ENCODE results near the gene ATRN. TPM values are rescaled to one million over a fixed set of nuclear protein-coding genes. Genes with fewer than 3 reads are reported as not detected.

Gene ATRN
- total RNA-seq, 1 donor from 2014 or later, result 21.4 TPM

DNA sequence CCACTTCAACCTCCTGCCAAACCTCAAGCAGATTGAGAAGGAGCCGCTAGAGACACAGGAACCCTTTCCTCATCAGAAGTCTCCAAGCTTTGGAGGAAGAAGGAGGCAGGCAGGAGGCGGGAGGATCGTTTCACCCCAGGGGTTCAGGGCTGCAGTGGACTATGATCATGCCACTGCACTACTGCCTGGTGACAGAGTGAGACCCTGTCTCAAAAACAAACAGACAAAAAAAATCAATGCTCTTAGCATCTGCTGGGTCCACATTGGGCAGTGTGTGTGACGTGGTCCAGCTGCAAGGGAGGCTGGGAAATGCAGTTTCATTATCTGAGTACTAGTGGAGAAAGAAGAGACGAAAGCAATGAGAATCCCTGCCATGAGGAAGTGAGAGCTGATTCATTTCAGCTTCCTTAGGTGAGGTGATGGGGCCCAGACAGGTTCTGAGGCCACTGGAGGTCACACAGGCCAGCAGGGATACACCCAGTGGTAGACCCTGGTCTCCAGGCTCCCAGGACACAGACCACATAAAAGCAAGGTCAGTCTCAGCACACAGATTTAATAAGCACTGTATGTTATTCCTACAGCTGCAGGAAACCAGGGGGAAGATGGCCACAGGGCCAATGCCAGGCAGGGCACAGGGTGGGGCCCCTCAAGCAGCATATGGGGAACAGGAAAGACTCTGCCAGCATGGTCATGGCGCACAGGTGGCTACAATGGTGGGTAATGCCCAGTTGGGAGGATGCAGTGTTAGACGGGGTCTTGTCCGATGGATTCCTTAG lies 188.1 kb downstream of the ATRN start:
- no peaks in the 10 kb centered on the region for H3K36me3 ChIP-seq (ENCODE audit: control insufficient read depth in 3 of 3, insufficient read depth in 3 of 3, low read length in 3 of 3)
- H3K9me3 ChIP-seq (ENCODE audit: control insufficient read depth in 3 of 3, low read length in 3 of 3), result peaks cover 0 to 5% (median 0%) of the 10 kb centered on the region in 3 donors
- H3K4me1 ChIP-seq (ENCODE audit: control insufficient read depth in 3 of 3, insufficient read depth in 3 of 3, low read length in 3 of 3), result no peaks in the 10 kb centered on the region
- no peak overlapping the region for H3K27ac ChIP-seq (ENCODE audit: low read depth, low read length)
- peaks cover 42 to 49% (median 45%) of the 10 kb centered on the region in 3 donors for H3K27me3 ChIP-seq (ENCODE audit: control insufficient read depth in 3 of 3, insufficient read depth in 3 of 3, low read length in 3 of 3)
- H3K9ac ChIP-seq (ENCODE audit: low read depth in 1 of 3, low read length in 3 of 3), result no peak overlapping the region
- no peak overlapping the region for H3K4me3 ChIP-seq (ENCODE audit: low read length in 3 of 3)

- Histone ChIP-seq H3K36me3 (ENCODE audit: control insufficient read depth in 3 of 3, insufficient read depth in 3 of 3, low read length in 3 of 3) (no peaks in the 10 kb centered on the region), H3K4me1 (ENCODE audit: control insufficient read depth in 3 of 3, insufficient read depth in 3 of 3, low read length in 3 of 3) (no peaks in the 10 kb centered on the region), H3K4me3 (ENCODE audit: low read length in 3 of 3) (no peak overlapping the region), H3K9ac (ENCODE audit: low read depth in 1 of 3, low read length in 3 of 3) (no peak overlapping the region), H3K9me3 (ENCODE audit: control insufficient read depth in 3 of 3, low read length in 3 of 3) (peaks cover 0 to 5% (median 0%) of the 10 kb centered on the region in 3 donors), H3K27me3 (ENCODE audit: control insufficient read depth in 3 of 3, insufficient read depth in 3 of 3, low read length in 3 of 3) (peaks cover 42 to 49% (median 45%) of the 10 kb centered on the region in 3 donors), H3K27ac (ENCODE audit: low read depth, low read length) (no peak overlapping the region)
These were observed 188.9 kb downstream of the ATRN start for GRCh38 chr20:3659492-3660261.

DNA sequence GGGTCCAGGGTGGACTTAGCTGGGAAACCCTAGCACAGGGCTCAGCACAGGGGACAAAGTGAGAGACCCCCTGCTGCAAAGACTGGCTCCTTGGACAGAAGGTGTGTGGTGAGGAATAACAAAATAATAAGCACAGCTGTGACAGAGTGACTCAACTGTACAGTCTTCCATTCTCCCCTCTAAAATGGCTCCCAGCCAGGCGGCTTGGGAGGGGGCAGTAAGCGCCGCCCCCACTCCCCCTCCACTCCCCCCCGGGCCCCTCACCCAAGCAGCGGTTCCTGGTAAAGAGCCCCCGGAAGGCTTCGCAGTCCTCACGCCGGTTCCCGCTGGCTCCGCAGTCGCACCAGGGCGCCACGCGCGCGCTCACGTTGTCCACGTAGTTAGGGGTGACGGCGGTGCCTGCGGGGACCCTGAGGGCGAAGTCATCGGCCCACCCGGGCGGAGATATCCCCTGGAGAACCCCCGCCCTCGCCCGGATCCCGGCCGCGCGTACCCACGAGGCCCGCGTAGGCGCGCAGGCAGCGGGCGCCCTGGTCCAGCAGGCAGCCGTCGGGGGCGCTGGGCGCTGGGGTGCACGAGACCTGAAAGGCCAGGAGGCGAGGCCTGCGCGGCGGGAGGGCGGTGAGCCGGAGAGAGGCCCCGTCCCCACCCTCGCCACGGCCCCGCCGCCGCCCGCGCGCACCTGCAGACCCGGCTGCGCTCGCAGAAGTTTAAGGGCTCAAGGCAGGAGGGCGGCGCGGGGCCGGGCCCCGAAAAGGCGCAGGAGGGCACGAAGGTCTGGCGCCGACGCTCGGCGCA lies 189.6 kb downstream of the ATRN start:
- Histone ChIP-seq H3K36me3 (ENCODE audit: control insufficient read depth in 3 of 3, insufficient read depth in 3 of 3, low read length in 3 of 3) (no peaks in the 10 kb centered on the region), H3K4me1 (ENCODE audit: control insufficient read depth in 3 of 3, insufficient read depth in 3 of 3, low read length in 3 of 3) (no peaks in the 10 kb centered on the region), H3K9me3 (ENCODE audit: control insufficient read depth in 3 of 3, low read length in 3 of 3) (no peaks in the 10 kb centered on the region), H3K27me3 (ENCODE audit: control insufficient read depth in 3 of 3, insufficient read depth in 3 of 3, low read length in 3 of 3) (peaks cover 42 to 49% (median 45%) of the 10 kb centered on the region in 3 donors), H3K27ac (ENCODE audit: low read depth, low read length) (no peak overlapping the region), H3K9ac (ENCODE audit: low read depth in 1 of 3, low read length in 3 of 3) (no peak overlapping the region), H3K4me3 (ENCODE audit: low read length in 3 of 3) (no peak overlapping the region)

DNA sequence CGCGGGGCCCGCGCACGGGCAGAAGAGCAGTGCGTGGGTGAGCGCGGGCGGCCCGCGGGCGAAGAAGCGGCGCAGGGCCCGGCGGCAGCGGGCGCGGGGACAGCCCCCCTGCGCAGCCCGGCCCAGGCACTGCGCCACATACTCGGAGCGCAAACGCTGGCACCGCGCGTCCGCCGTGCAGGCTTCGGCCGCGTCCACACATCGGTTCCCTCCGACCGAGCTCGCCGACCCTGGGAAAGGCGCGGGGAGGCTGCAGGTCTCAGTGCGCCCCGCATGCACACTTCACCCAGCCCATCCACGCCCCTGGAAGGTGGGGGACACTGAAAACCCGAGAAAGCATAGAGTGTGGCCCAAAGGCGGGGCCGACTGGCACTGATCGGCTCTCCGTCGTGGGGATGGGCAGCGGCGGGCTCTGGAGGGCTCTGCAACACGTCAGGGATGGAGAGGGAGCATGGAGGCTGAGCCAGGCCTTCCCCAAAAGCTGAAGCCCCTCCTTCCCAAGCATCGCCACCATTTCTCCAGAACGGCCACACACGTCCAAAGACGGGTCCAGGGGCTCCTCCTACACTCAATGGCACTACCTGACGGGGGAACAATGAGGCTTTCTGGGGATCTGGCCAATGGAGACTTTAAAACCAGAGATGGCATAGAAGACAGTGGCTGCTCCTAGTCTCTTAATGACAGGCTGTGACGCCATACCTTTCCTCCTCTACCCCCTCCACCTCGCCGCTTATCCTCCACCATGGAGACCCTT lies 190.4 kb downstream of the ATRN start:
- peaks cover 42 to 49% (median 49%) of the 10 kb centered on the region in 3 donors for H3K27me3 ChIP-seq (ENCODE audit: control insufficient read depth in 3 of 3, insufficient read depth in 3 of 3, low read length in 3 of 3)
- H3K4me3 ChIP-seq (ENCODE audit: low read length in 3 of 3), result peak overlapping the region in 1 of 3 donors; percentile 22
- H3K9me3 ChIP-seq (ENCODE audit: control insufficient read depth in 3 of 3, low read length in 3 of 3), result no peaks in the 10 kb centered on the region
- H3K9ac ChIP-seq (ENCODE audit: low read depth in 1 of 3, low read length in 3 of 3), result no peak overlapping the region
- H3K4me1 ChIP-seq (ENCODE audit: control insufficient read depth in 3 of 3, insufficient read depth in 3 of 3, low read length in 3 of 3), result no peaks in the 10 kb centered on the region
- no peaks in the 10 kb centered on the region for H3K36me3 ChIP-seq (ENCODE audit: control insufficient read depth in 3 of 3, insufficient read depth in 3 of 3, low read length in 3 of 3)
- H3K27ac ChIP-seq (ENCODE audit: low read depth, low read length), result no peak overlapping the region

- H3K4me3 ChIP-seq (ENCODE audit: low read length in 3 of 3), result no peak overlapping the region
- no peak overlapping the region for H3K9ac ChIP-seq (ENCODE audit: low read depth in 1 of 3, low read length in 3 of 3)
- no peaks in the 10 kb centered on the region for H3K9me3 ChIP-seq (ENCODE audit: control insufficient read depth in 3 of 3, low read length in 3 of 3)
- H3K27me3 ChIP-seq (ENCODE audit: control insufficient read depth in 3 of 3, insufficient read depth in 3 of 3, low read length in 3 of 3), result peaks cover 42 to 51% (median 49%) of the 10 kb centered on the region in 3 donors
- no peaks in the 10 kb centered on the region for H3K36me3 ChIP-seq (ENCODE audit: control insufficient read depth in 3 of 3, insufficient read depth in 3 of 3, low read length in 3 of 3)
- no peak overlapping the region for H3K27ac ChIP-seq (ENCODE audit: low read depth, low read length)
- H3K4me1 ChIP-seq (ENCODE audit: control insufficient read depth in 3 of 3, insufficient read depth in 3 of 3, low read length in 3 of 3), result no peaks in the 10 kb centered on the region
These were observed 191.2 kb downstream of the ATRN start for GRCh38 chr20:3661814-3662665.

GRCh38 chr20:3663031-3663701 lies 192.3 kb downstream of the ATRN start, which contains the start of gene GFRA4:
Gene GFRA4 (minus strand): TSS chr20:3663399. CDS start chr20:3663399, 0 bp downstream.
- no peak within 1 kb of the TSS for H3K9ac ChIP-seq (ENCODE audit: low read depth in 1 of 3, low read length in 3 of 3)
- H3K4me3 ChIP-seq (ENCODE audit: low read length in 3 of 3), result no peak within 1 kb of the TSS
- no peaks in the 10 kb centered on the region for H3K9me3 ChIP-seq (ENCODE audit: control insufficient read depth in 3 of 3, low read length in 3 of 3)
- peaks cover 40 to 49% (median 46%) of the 10 kb centered on the region in 3 donors for H3K27me3 ChIP-seq (ENCODE audit: control insufficient read depth in 3 of 3, insufficient read depth in 3 of 3, low read length in 3 of 3)
- no peak within 1 kb of the TSS for H3K27ac ChIP-seq (ENCODE audit: low read depth, low read length)
- H3K4me1 ChIP-seq (ENCODE audit: control insufficient read depth in 3 of 3, insufficient read depth in 3 of 3, low read length in 3 of 3), result no peaks in the 10 kb centered on the region
- H3K36me3 ChIP-seq (ENCODE audit: control insufficient read depth in 3 of 3, insufficient read depth in 3 of 3, low read length in 3 of 3), result no peaks in the 10 kb centered on the region

GRCh38 chr20:3663858-3664257 lies 193.0 kb downstream of the ATRN start:
- Histone ChIP-seq H3K27ac (ENCODE audit: low read depth, low read length) (no peak overlapping the region), H3K27me3 (ENCODE audit: control insufficient read depth in 3 of 3, insufficient read depth in 3 of 3, low read length in 3 of 3) (peaks cover 33 to 45% (median 41%) of the 10 kb centered on the region in 3 donors), H3K4me1 (ENCODE audit: control insufficient read depth in 3 of 3, insufficient read depth in 3 of 3, low read length in 3 of 3) (no peaks in the 10 kb centered on the region), H3K9me3 (ENCODE audit: control insufficient read depth in 3 of 3, low read length in 3 of 3) (no peaks in the 10 kb centered on the region), H3K9ac (ENCODE audit: low read depth in 1 of 3, low read length in 3 of 3) (no peak overlapping the region), H3K36me3 (ENCODE audit: control insufficient read depth in 3 of 3, insufficient read depth in 3 of 3, low read length in 3 of 3) (no peaks in the 10 kb centered on the region), H3K4me3 (ENCODE audit: low read length in 3 of 3) (no peak overlapping the region)

DNA sequence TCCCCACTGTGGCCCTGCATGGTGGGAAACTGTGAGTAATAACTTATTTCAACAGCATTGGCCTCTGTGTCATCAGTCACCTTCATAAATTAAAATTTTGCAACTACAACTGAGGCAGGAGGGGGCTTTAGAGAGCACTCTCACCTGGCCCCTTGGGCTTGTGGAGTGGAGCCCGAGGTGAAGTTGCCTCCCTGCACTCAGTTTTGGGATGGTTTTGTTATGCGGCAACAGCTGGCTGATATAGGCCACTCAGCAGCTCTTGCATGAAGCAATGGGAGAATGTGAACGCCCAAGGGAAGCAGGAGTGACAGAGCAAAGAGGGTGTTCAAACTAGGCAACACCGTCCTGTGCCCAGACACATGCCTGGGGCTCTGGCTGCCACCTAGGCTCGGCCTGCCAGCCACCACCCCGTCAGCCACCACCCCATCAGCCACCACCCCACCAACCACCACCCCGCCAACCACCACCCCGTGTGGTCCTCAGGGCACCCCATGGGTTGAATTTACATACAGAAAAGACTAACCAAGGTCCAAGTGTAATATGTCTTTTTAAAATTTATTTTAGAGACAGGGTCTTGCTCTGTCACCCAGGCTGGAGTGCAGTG lies 196.7 kb downstream of the ATRN start:
- Histone ChIP-seq H3K27me3 (ENCODE audit: control insufficient read depth in 3 of 3, insufficient read depth in 3 of 3, low read length in 3 of 3) (peaks cover 4 to 26% (median 21%) of the 10 kb centered on the region in 3 donors), H3K4me1 (ENCODE audit: control insufficient read depth in 3 of 3, insufficient read depth in 3 of 3, low read length in 3 of 3) (no peaks in the 10 kb centered on the region), H3K36me3 (ENCODE audit: control insufficient read depth in 3 of 3, insufficient read depth in 3 of 3, low read length in 3 of 3) (no peaks in the 10 kb centered on the region), H3K4me3 (ENCODE audit: low read length in 3 of 3) (no peak overlapping the region), H3K9me3 (ENCODE audit: control insufficient read depth in 3 of 3, low read length in 3 of 3) (no peaks in the 10 kb centered on the region), H3K27ac (ENCODE audit: low read depth, low read length) (no peak overlapping the region), H3K9ac (ENCODE audit: low read depth in 1 of 3, low read length in 3 of 3) (no peak overlapping the region)

Data from skeletal muscle tissue (tissue), 4 donors.